ENCODE data around the gene CAPN14. TPM values are rescaled to one million over a fixed set of nuclear protein-coding genes. Genes with fewer than 3 reads are reported as not detected.

Gene CAPN14
- total RNA-seq, 1 experiment from 2014 or later = 0.05 TPM

- TF ChIP-seq CTCF (IDR thresholded peaks at IDR 0.05) = no peak
These were observed 49.5 kb upstream of the CAPN14 start (continued) for GRCh38 chr2:31266804-31267203.

- DNase-seq (ENCODE audit: low read depth, low spot score) (no peak), ATAC-seq (no peak)
- in situ Hi-C loops (cut with HindIII; ENCODE audit: low pct_unique_long_range_greater_than_20kb, low sequenced_read_pairs) (no loop called here), intact Hi-C loops (cut with micrococcal nuclease; ENCODE audit: unreplicated experiment) (no loop called here)
- no peaks in the 10 kb centered on the region for H3K4me1 ChIP-seq (ENCODE audit: control insufficient read depth, insufficient read depth, low read length)
- no TSS peak for BruUV-seq (replicated peaks)
- ChIA-PET CTCF (no interaction called here), POLR2A (no interaction called here)
- no peaks in the 10 kb centered on the region for H3K36me3 ChIP-seq (ENCODE audit: control insufficient read depth, insufficient read depth, low read length)
- no peak overlapping the region for H3K27ac ChIP-seq (ENCODE audit: low read length)
- H3K4me3 ChIP-seq (ENCODE audit: low read depth in 2 of 2, low read length in 2 of 2) = no peak overlapping the region
- no peak for TF ChIP-seq TCF7L2 (IDR thresholded peaks at IDR 0.05; ENCODE audit: low read depth, low read length)
- TF ChIP-seq POLR2AphosphoS5 (IDR thresholded peaks at IDR 0.05; ENCODE audit: low read depth, low read length) = no peak
- no peak for TF ChIP-seq REST (IDR thresholded peaks at IDR 0.05; ENCODE audit: insufficient read depth in 1 of 2, low read depth in 2 of 2, low read length in 1 of 2)
- no peak for TF ChIP-seq SIN3A (IDR thresholded peaks at IDR 0.05; ENCODE audit: borderline replicate concordance, insufficient read depth, low read depth, low read length)
- no peaks in the 10 kb centered on the region for H3K27me3 ChIP-seq (ENCODE audit: control insufficient read depth, insufficient read depth, low read length)
- H3K9me3 ChIP-seq (ENCODE audit: control insufficient read depth, insufficient read depth, low read depth, low read length) = no peaks in the 10 kb centered on the region
These were observed 47.9 kb upstream of the CAPN14 start for GRCh38 chr2:31265234-31265633.

- POLR2A ChIA-PET = no interaction called here
- DNase-seq (ENCODE audit: low read depth, low spot score) (no peak), ATAC-seq (no peak)
- BruUV-seq (replicated peaks) = no TSS peak
- no peak overlapping the region for H3K27ac ChIP-seq (ENCODE audit: low read length)
- H3K9me3 ChIP-seq (ENCODE audit: control insufficient read depth, insufficient read depth, low read depth, low read length) = no peaks in the 10 kb centered on the region
- in situ Hi-C loops (cut with HindIII; ENCODE audit: low pct_unique_long_range_greater_than_20kb, low sequenced_read_pairs) = no loop called here
- H3K27me3 ChIP-seq (ENCODE audit: control insufficient read depth, insufficient read depth, low read length) = no peaks in the 10 kb centered on the region
- CTCF ChIA-PET = no interaction called here
- TF ChIP-seq CTCF (IDR thresholded peaks at IDR 0.05) (no peak), POLR2AphosphoS5 (IDR thresholded peaks at IDR 0.05; ENCODE audit: low read depth, low read length) (no peak), REST (IDR thresholded peaks at IDR 0.05; ENCODE audit: insufficient read depth in 1 of 2, low read depth in 2 of 2, low read length in 1 of 2) (no peak), SIN3A (IDR thresholded peaks at IDR 0.05; ENCODE audit: borderline replicate concordance, insufficient read depth, low read depth, low read length) (no peak), TCF7L2 (IDR thresholded peaks at IDR 0.05; ENCODE audit: low read depth, low read length) (no peak)
- H3K4me3 ChIP-seq (ENCODE audit: low read depth in 2 of 2, low read length in 2 of 2) = no peak overlapping the region
- H3K36me3 ChIP-seq (ENCODE audit: control insufficient read depth, insufficient read depth, low read length) = no peaks in the 10 kb centered on the region
- no peaks in the 10 kb centered on the region for H3K4me1 ChIP-seq (ENCODE audit: control insufficient read depth, insufficient read depth, low read length)
- intact Hi-C loops (cut with micrococcal nuclease; ENCODE audit: unreplicated experiment) = no loop called here
These were observed 46.4 kb upstream of the CAPN14 start for GRCh38 chr2:31263636-31264190.

Data from Panc1 (cell line).